Neural progenitor cell (in vitro differentiated cells): ENCODE data around the gene RNF138.

ENCODE experiments used
- CTCF ChIP-seq: fragments of 200-600 bp; sonication (generic); IDR thresholded peaks from 2 replicates; pipeline ENCODE4 v1.5.1; 2017; ENCODE audit warnings: antibody characterized with exemption, mild to moderate bottlenecking
- EZH2 ChIP-seq: fragments of 200-600 bp; sonication (generic); IDR thresholded peaks from 2 replicates; pipeline ENCODE4 v1.6.1; 2017; ENCODE audit warnings: antibody characterized with exemption, mild to moderate bottlenecking, moderate library complexity

DNA sequence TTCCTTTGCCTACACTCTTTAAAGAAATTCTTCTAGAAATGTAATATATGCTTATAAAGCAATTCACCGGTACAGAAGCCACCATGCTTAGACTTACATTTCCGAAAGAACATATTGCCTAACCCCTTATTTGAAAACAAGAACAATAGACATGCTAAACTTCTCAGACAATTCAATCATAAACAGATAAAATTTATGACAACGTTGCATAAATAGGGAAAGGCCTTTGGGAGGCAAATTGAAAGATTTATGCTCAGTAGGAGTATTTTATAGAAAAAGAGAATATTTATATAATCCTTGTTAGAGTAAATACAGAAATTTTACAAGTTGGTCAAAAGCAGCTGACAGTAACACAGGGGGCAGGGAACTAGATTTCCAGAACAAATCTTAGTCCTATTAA is 82.0 kb downstream of the RNF138 start:
- TF ChIP-seq EZH2 = no peak
- TF ChIP-seq CTCF = no peak
